H1 (cell line): ENCODE measurements around the gene AIFM2. TPM values are rescaled to one million over a fixed set of nuclear protein-coding genes. Genes with fewer than 3 reads are reported as not detected.

Experiments used
- CTCF ChIA-PET: fragments of 300-600 bp; sonication (Branson Sonifier 250); formaldehyde crosslinking; loops from one replicate; lab custom pipeline; 2021; ENCODE audit not compliant: partially characterized antibody; lab: Charles Lee
- POLR2A ChIA-PET: fragments of 300-600 bp; sonication (Branson Sonifier 250); formaldehyde crosslinking; loops from one replicate; lab custom pipeline; 2021; ENCODE audit warnings: inconsistent platforms; ENCODE audit not compliant: partially characterized antibody; lab: Charles Lee
- DNase-seq, 2 experiments: peaks; one replicate each; pipeline versions ENCODE4 v3.0.0 to v3.0.0-alpha.2; 2010 to 2022; ENCODE audit warnings: low spot score in 2 of 2, low read depth in 1 of 2, mixed read lengths in 1 of 2
- FAIRE-seq: peaks from 2 replicates; lab custom pipeline; 2011; peaks lifted over from hg19 to GRCh38; lab: Jason Lieb, UNC
- H2AFZ ChIP-seq: 2 replicates; pipeline ENCODE4 v1.8.1; 2012; ENCODE audit warnings: low read length, inconsistent platforms
- H2AK5ac ChIP-seq: 2 replicates; pipeline ENCODE4 v1.6.1; 2013; ENCODE audit warnings: low read depth, low read length
- H2BK120ac ChIP-seq: replicated peaks from 2 replicates; pipeline ENCODE3; 2013; ENCODE audit warnings: low read depth, low read length, inconsistent platforms
- H2BK12ac ChIP-seq: 2 replicates; pipeline ENCODE4 v1.6.1; 2013; ENCODE audit warnings: low read depth, low read length
- H2BK15ac ChIP-seq: 2 replicates; pipeline ENCODE4 v1.6.1; 2013; ENCODE audit warnings: low read length
- H2BK20ac ChIP-seq: 2 replicates; pipeline ENCODE4 v1.6.1; 2013; ENCODE audit warnings: low read length
- H2BK5ac ChIP-seq: 2 replicates; pipeline ENCODE4 v1.6.1; 2013; ENCODE audit warnings: low read depth, low read length
- H3K14ac ChIP-seq: 2 replicates; pipeline ENCODE4 v1.6.1; 2013; ENCODE audit warnings: inconsistent platforms; ENCODE audit not compliant: insufficient read length
- H3K18ac ChIP-seq: 2 replicates; pipeline ENCODE4 v1.6.1; 2013; ENCODE audit warnings: low read length; ENCODE audit errors: extremely low read depth
- H3K23ac ChIP-seq: 2 replicates; pipeline ENCODE4 v1.6.1; 2013; ENCODE audit warnings: inconsistent platforms; ENCODE audit not compliant: insufficient read length
- H3K23me2 ChIP-seq: 2 replicates; pipeline ENCODE4 v1.6.1; 2013; ENCODE audit warnings: low read depth, low read length
- H3K27ac ChIP-seq: 2 replicates; pipeline ENCODE4 v1.6.1; 2011; ENCODE audit warnings: low read depth, low read length, inconsistent platforms
- H3K27me3 ChIP-seq, 4 experiments: replicated peaks in 1 of 4; 1 replicate in 1 of 4; 2 replicates in 3 of 4; pipeline versions ENCODE4 v1.6.1 to v1.8.1; 2011 to 2013; ENCODE audit warnings: low read length in 3 of 4, mild to moderate bottlenecking in 3 of 4, inconsistent platforms in 2 of 4, mixed read lengths in 2 of 4, moderate library complexity in 1 of 4; ENCODE audit not compliant: control insufficient read depth in 3 of 4, insufficient read depth in 3 of 4; ENCODE audit errors: extremely low read depth in 1 of 4
- H3K36me3 ChIP-seq, 4 experiments: 2 replicates each; pipeline versions ENCODE4 v1.6.1 to v1.8.1; 2011 to 2013; ENCODE audit warnings: mild to moderate bottlenecking in 4 of 4, low read length in 3 of 4, moderate library complexity in 2 of 4, control low read depth in 1 of 4, inconsistent platforms in 1 of 4; ENCODE audit not compliant: insufficient read depth in 4 of 4, control insufficient read depth in 2 of 4
- H3K4ac ChIP-seq: replicated peaks from 2 replicates; pipeline ENCODE3; 2013; ENCODE audit warnings: low read length, low read depth, mixed read lengths, inconsistent platforms; ENCODE audit not compliant: insufficient read length
- H3K4me1 ChIP-seq, 4 experiments: replicated peaks in 1 of 4; 1 replicate in 1 of 4; 2 replicates in 3 of 4; pipeline versions ENCODE4 v1.6.1 to v1.8.1; 2011 to 2013; ENCODE audit warnings: low read length in 3 of 4, inconsistent platforms in 2 of 4, mixed read lengths in 1 of 4; ENCODE audit not compliant: insufficient read depth in 4 of 4, control insufficient read depth in 3 of 4
- H3K4me2 ChIP-seq, 2 experiments: 2 replicates each; pipeline versions ENCODE4 v1.6.1 to v1.8.1; 2011 to 2013; ENCODE audit warnings: low read depth in 2 of 2, low read length in 2 of 2, control low read depth in 1 of 2, inconsistent platforms in 1 of 2, mild to moderate bottlenecking in 1 of 2; ENCODE audit not compliant: insufficient read depth in 1 of 2
- H3K4me3 ChIP-seq, 4 experiments: fragments of 200-600, 300-600 bp in 1 of 4; sonication (generic), shearing (Covaris generic), sonication (Bioruptor Twin) in 1 of 4; 2 replicates each; pipeline versions ENCODE4 v1.5.1 to v1.8.1; 2011 to 2016; ENCODE audit warnings: low read length in 4 of 4, low read depth in 3 of 4, control low read depth in 2 of 4, inconsistent platforms in 2 of 4, mild to moderate bottlenecking in 2 of 4, mixed read lengths in 1 of 4, moderate library complexity in 1 of 4; ENCODE audit not compliant: insufficient read depth in 2 of 4; ENCODE audit errors: extremely low read depth in 1 of 4
- H3K56ac ChIP-seq: replicated peaks from 2 replicates; pipeline ENCODE3; 2013; ENCODE audit warnings: low read depth, mild to moderate bottlenecking, mixed read lengths, low read length, inconsistent platforms; ENCODE audit not compliant: insufficient read length
- H3K79me1 ChIP-seq: 2 replicates; pipeline ENCODE4 v1.6.1; 2013; ENCODE audit warnings: low read depth, low read length, control low read depth
- H3K79me2 ChIP-seq, 2 experiments: 2 replicates each; pipeline versions ENCODE4 v1.6.1 to v1.8.1; 2012 to 2013; ENCODE audit warnings: low read length in 2 of 2, mild to moderate bottlenecking in 2 of 2, inconsistent platforms in 1 of 2; ENCODE audit not compliant: insufficient read depth in 2 of 2, control insufficient read depth in 1 of 2
- H3K9ac ChIP-seq, 4 experiments: replicated peaks in 1 of 4; 1 replicate in 1 of 4; 2 replicates in 3 of 4; pipeline versions ENCODE4 v1.6.1 to v1.8.1; 2011 to 2013; ENCODE audit warnings: low read depth in 3 of 4, low read length in 3 of 4, control low read depth in 2 of 4, mild to moderate bottlenecking in 2 of 4, moderate library complexity in 2 of 4, inconsistent platforms in 1 of 4; ENCODE audit errors: extremely low read depth in 1 of 4
- H3K9me3 ChIP-seq, 2 experiments: 2 replicates each; pipeline versions ENCODE4 v1.6.1 to v1.8.1; 2012 to 2013; ENCODE audit warnings: mild to moderate bottlenecking in 2 of 2, moderate library complexity in 2 of 2, control low read depth in 1 of 2, inconsistent platforms in 1 of 2, low read depth in 1 of 2, low read length in 1 of 2, mixed read lengths in 1 of 2; ENCODE audit not compliant: insufficient read depth in 2 of 2
- H4K20me1 ChIP-seq, 2 experiments: replicated peaks in 1 of 2; 2 replicates each; pipeline versions ENCODE3 to v1.8.1; 2011 to 2013; ENCODE audit warnings: inconsistent platforms in 2 of 2, low read length in 2 of 2, mild to moderate bottlenecking in 1 of 2; ENCODE audit not compliant: insufficient read depth in 2 of 2, control insufficient read depth in 1 of 2
- H4K5ac ChIP-seq: 2 replicates; pipeline ENCODE4 v1.6.1; 2013; ENCODE audit warnings: low read length, low read depth, mixed read lengths, inconsistent platforms; ENCODE audit not compliant: insufficient read length
- H4K8ac ChIP-seq: 2 replicates; pipeline ENCODE4 v1.8.0; 2013; ENCODE audit warnings: mild to moderate bottlenecking, moderate library complexity, low read length, inconsistent platforms; ENCODE audit not compliant: insufficient read depth; ENCODE audit errors: extremely low read depth
- H4K91ac ChIP-seq: replicated peaks from 2 replicates; pipeline ENCODE3; 2013; ENCODE audit warnings: low read length, mixed read lengths, inconsistent platforms; ENCODE audit not compliant: insufficient read length
- CHD2 ChIP-seq: IDR thresholded peaks from 2 replicates; pipeline ENCODE4 v1.6.1; 2012; ENCODE audit warnings: low read length, improper control_type of control experiment
- GABPA ChIP-seq: IDR thresholded peaks from 2 replicates; pipeline ENCODE4 v1.6.1; 2011; ENCODE audit warnings: mild to moderate bottlenecking, low read length, moderate library complexity, borderline replicate concordance; ENCODE audit not compliant: insufficient read depth
- GTF2F1 ChIP-seq: IDR thresholded peaks from 2 replicates; pipeline ENCODE4 v1.6.1; 2012; ENCODE audit warnings: low read depth, low read length, improper control_type of control experiment, borderline replicate concordance
- RBBP5 ChIP-seq: IDR thresholded peaks from 2 replicates; pipeline ENCODE4 v1.7.1; 2012; ENCODE audit warnings: low read depth, mild to moderate bottlenecking, inconsistent platforms, low read length, moderate library complexity, borderline replicate concordance
- SAP30 ChIP-seq: fragments of 300-600 bp; sonication (generic); IDR thresholded peaks from 2 replicates; pipeline ENCODE4 v1.7.1; 2012; ENCODE audit warnings: low read length, moderate library complexity, mild to moderate bottlenecking, inconsistent platforms; ENCODE audit not compliant: insufficient read depth, insufficient replicate concordance
- SIN3A ChIP-seq, 2 experiments: IDR thresholded peaks in 1 of 2; conservative IDR thresholded peaks in 1 of 2; 2 replicates each; pipeline ENCODE4 v1.6.1; 2011 to 2012; ENCODE audit warnings: low read length in 2 of 2, improper control_type of control experiment in 1 of 2, low read depth in 1 of 2, mild to moderate bottlenecking in 1 of 2
- SIX5 ChIP-seq: IDR thresholded peaks from 2 replicates; pipeline ENCODE4 v1.6.1; 2011; ENCODE audit warnings: mild to moderate bottlenecking, low read depth, low read length
- SP4 ChIP-seq: IDR thresholded peaks from 2 replicates; pipeline ENCODE4 v1.6.1; 2012; ENCODE audit warnings: low read length, inconsistent platforms
- TAF7 ChIP-seq: optimal IDR thresholded peaks from 2 replicates; pipeline ENCODE3; 2011; ENCODE audit warnings: low read depth, mild to moderate bottlenecking, inconsistent platforms, low read length, moderate library complexity, borderline replicate concordance
- WGBS, 2 experiments: shearing (Covaris generic) in 1 of 2; methylation state at CpG; one replicate each; pipeline versions ENCODE4 v1.1.6 to v1.1.7; 2013 to 2015; ENCODE audit warnings: low lambda C conversion rate in 2 of 2, mixed read lengths in 2 of 2, inconsistent platforms in 1 of 2, low coverage in 1 of 2, missing lambda C conversion rate in 1 of 2; ENCODE audit not compliant: insufficient replicate concordance in 2 of 2, insufficient coverage in 1 of 2, insufficient read length in 1 of 2; ENCODE audit errors: extremely low coverage in 1 of 2, missing lambda C conversion rate in 1 of 2; 5-methylcytosine and 5-hydroxymethylcytosine counted together
- polyA plus RNA-seq, 7 experiments: library from polyadenylated mRNA; depleted of rRNA in 3 of 7; stranded (reverse) in 5 of 7; unstranded in 2 of 7; fragments of >200 nt in 5 of 7; fragments of 200-250 nt in 2 of 7; gene quantifications; 1 replicate in 5 of 7; 2 replicates in 1 of 7; 4 replicates in 1 of 7; pipeline versions ENCODE4 v1.2.1 to v1.2.3, GENCODE V29; 2011 to 2013; ENCODE audit warnings: missing spikeins in 2 of 7, mixed read lengths in 2 of 7
- total RNA-seq: library from RNA; stranded (reverse); fragmentation: NEBNext Ultra II Directional; extraction: Animal tissue kit (Norgen Biotek cat#: 25700); gene quantifications from 2 replicates; pipeline ENCODE4 v1.2.1, GENCODE V29; 2021

The AIFM2 gene
- total and polyA plus RNA-seq, 2 of the 8 experiments (the other 6 are each of a cell fraction or from before 2014, with no cell fraction given): 4.0 TPM

DNA sequence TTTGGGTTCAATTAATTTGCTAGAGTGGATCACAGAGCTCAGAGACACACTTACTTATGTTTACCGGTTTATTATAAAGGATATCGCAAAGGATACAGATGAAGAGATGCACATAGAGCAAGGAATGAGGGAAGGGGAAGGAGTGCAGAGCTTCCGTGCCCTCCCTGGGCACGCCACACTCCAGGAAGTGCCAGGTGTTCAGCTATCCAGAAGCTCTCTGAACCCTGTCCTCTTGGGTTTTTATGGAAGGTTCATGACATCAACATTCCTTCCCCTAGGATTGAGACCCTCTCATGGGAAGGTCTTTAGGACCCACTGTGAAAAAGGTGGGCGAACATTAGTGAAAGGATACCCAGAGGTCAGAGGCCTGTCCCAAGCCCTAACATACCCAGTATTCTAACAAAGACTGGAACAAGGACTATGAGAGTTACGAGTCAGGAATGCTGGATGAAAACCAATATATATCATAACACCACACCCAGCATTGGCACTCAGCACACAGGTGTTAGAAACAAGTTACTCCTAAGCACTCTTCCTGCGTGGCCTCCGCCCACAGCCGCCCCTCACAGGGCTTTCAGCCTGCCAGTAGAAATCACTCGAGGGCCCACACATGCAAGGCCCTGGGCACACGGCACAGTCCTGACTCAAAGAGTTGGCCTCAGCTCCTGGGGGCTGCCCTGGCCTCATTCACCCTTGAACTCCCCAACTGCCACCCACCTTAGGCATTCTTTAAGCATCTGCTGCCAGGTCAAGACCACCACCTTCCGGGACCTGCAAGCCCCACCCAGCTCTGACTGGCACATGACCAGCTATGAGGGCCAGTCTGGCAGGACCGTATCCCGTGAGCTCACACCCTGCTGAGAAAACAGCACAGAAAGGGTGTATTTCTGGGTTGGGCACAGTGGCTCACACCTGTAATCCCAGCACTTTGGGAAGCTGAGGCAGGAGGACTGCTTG is 5.6 kb upstream of the AIFM2 start:
- H2BK12ac ChIP-seq: no peak overlapping the region
- 0 out of 2 replicates have a peak, but pooled peaks cover under 1% of the 10 kb centered on the region for H3K23me2 ChIP-seq
- no peak overlapping the region for H2BK20ac ChIP-seq
- peak in 1 of 2 experiments; percentile 30 for DNase-seq
- H3K9me3 ChIP-seq: no peaks in the 10 kb centered on the region
- no peak overlapping the region for H2AFZ ChIP-seq
- H3K23ac ChIP-seq: no peak overlapping the region
- H4K91ac ChIP-seq: no peak overlapping the region
- no peak overlapping the region for H2BK15ac ChIP-seq
- no peak overlapping the region for H3K4ac ChIP-seq
- no peak overlapping the region for H3K27ac ChIP-seq
- no peaks in the 10 kb centered on the region for H3K36me3 ChIP-seq
- no peak overlapping the region; the same call in 1 of the 2 replicates for H2AK5ac ChIP-seq
- no peaks in the 10 kb centered on the region for H3K79me1 ChIP-seq
- H2BK120ac ChIP-seq: no peak overlapping the region
- no peak overlapping the region for H3K4me2 ChIP-seq
- no peak overlapping the region for H3K4me3 ChIP-seq
- H3K79me2 ChIP-seq: no peaks in the 10 kb centered on the region
- no peak overlapping the region for H3K18ac ChIP-seq
- ChIA-PET POLR2A (interaction anchor here (0.9 kb wide), 1 partner anchor 21 kb away, joined by 4 read pairs; no protein-coding TSS in a partner anchor), CTCF (interaction anchor here (0.6 to 10.4 kb wide), 5 partner anchors 9 to 621 kb away, joined by 3 to 123 read pairs (median 5); partner anchors contain the start of gene TYSND1)
- no peak overlapping the region for H4K5ac ChIP-seq
- H3K56ac ChIP-seq: no peak overlapping the region
- H3K9ac ChIP-seq: no peak overlapping the region
- peaks cover 0 to 5% (median 4%) of the 10 kb centered on the region in 4 experiments; a peak in 6 of 7 replicates for H3K27me3 ChIP-seq
- H3K4me1 ChIP-seq: no peaks in the 10 kb centered on the region; a peak in 1 of 7 replicates
- no peak overlapping the region for H2BK5ac ChIP-seq
- FAIRE-seq: no peak
- H3K14ac ChIP-seq: no peak overlapping the region
- no peak overlapping the region for H4K8ac ChIP-seq
- peaks cover 0 to 3% of the 10 kb centered on the region in 2 experiments for H4K20me1 ChIP-seq
- WGBS, 2 experiments: 87% methylated on average over 14 of the region's 14 CpGs; no CpG with 5 or more reads in 1 of the 2 experiments
- TF ChIP-seq SP4 (no peak), RBBP5 (no peak), GABPA (no peak), TAF7 (no peak), SAP30 (no peak), SIX5 (no peak), CHD2 (no peak), SIN3A (conservative IDR thresholded peaks at IDR 0.05 in 1 of 2, IDR thresholded peaks at IDR 0.05 in 1 of 2; ENCODE audit: low read depth in 1 of 2, low read length in 2 of 2) (no peak), GTF2F1 (no peak)
